Head of caudate nucleus (tissue), 42 donors: ENCODE results near the gene MRPS35.

ENCODE experiments used
- DNase-seq, 42 donors: peaks; one replicate each; pipeline versions ENCODE4 v3.0.0 to v3.0.0-alpha.2; 2020 to 2021; ENCODE audit warnings: mixed read lengths in 7 of 42
- intact Hi-C: fragments of 100-400 bp; cut with DNase I; formaldehyde crosslinking; loops from one replicate; pipeline ENCODE4 v1.15.0; 2022

MRPS35 gene

GRCh38 chr12:27794818-27795584 is 84.4 kb downstream of the MRPS35 start:
- intact Hi-C loops, result no loop called here
- DNase-seq, result no peak

- DNase-seq, result no peak
- intact Hi-C loops, result no loop called here
Observed at GRCh38 chr12:27796128-27796527, 85.5 kb downstream of the MRPS35 start.

GRCh38 chr12:27797301-27798025 is 86.8 kb downstream of the MRPS35 start:
- intact Hi-C loops, result no loop called here
- peak in 16 of 42 donors; percentile 15 to 71 (median 35) for DNase-seq

DNA sequence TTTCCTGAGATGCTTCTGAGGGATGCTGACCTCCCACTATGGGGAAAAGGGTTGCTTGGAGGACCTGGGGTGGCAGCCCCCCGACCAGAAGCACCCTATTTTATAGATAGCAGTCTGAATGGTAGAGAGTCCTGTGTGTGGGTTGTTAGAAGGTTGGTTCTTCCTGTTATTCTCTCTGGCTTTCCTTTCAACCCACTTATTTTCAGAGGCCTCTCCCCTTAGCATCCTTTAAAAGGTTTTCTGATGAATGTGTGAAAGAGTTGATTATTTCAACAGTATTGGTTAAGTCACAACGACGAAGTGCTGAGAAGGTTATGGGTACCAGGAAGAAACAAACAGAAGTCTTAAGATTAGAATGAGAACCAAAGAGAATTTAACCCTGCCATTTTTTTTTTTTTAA is 90.2 kb downstream of the MRPS35 start:
- no peak for DNase-seq
- intact Hi-C loops, result no loop called here

DNA sequence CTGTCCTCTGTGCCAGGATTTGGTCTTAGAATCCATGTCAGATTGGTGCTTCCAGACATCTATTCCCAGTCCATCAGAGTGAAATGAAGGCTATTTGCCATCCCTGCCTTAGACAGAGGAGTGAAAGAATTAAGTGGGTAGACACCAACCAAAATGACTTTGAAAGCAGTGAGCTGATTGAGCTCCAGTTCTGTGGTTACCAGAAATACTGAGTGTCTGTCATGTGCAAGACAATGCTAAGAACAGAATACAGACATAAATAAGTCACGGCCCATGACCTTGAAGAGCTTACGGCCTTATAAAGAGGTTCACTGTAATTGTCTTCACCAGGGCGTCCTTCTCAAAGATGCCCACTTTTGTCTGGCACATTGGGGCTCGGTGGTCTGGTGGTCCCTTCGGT is 91.0 kb downstream of the MRPS35 start:
- intact Hi-C loops, result no loop called here
- no peak for DNase-seq

- no peak for DNase-seq
- intact Hi-C loops, result no loop called here
Observed at GRCh38 chr12:27802511-27802910, 91.9 kb downstream of the MRPS35 start.

DNA sequence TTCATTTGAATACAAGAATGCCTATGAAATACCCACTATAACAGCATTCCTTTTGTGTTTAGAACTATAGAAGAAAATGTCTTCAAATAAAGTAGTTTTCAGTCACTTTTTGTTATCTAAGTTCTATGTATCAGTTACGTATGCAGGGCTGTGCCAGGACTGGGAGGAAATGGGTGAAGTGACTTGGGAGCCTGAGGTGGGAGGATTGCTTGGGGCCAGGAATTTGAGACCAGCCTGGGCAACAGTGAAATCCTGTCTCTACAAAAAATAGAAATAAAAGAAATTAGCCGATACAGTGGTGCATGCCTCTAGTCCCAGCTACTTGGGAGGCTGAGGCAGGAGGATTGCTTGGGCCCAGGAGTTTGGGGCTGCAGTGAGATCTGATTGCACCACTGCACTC is 92.3 kb downstream of the MRPS35 start:
- no peak for DNase-seq
- intact Hi-C loops, result no loop called here

DNA sequence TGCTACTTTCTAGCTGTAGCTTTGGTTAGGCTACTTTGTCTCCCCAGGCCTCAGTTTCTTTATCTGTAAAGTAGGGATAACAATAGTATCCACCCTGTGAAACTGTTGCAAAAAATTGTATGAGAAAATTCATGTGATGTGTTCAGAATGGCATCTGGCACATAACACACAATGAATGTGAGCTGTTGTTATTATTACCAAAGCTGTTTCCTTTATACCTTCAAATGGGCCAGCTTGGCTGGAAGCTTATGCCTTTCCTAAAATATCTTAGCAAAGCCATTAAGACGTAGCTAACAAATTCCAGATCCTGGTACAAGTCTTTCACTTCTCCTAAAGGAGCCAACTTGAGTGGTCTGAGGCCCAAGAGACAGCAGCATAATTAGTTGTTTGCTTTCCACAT is 94.6 kb downstream of the MRPS35 start:
- intact Hi-C loops, result no loop called here
- no peak for DNase-seq
